HCT116 (cell line): ENCODE data around the gene EZH2. TPM values are rescaled to one million over a fixed set of nuclear protein-coding genes. Genes with fewer than 3 reads are reported as not detected.

Experiments used
- ATAC-seq: fragments of 200-7000 bp; cut with Tn5 transposase; 2 replicates; pipeline ENCODE4 v1.9.1; 2020; ENCODE audit warnings: mild to moderate bottlenecking, moderate library complexity
- BruUV-seq: library from RNA; stranded (reverse); fragments of 400-500 nt; replicated peaks from 2 replicates; lab custom pipeline; 2021; lab: Mats Ljungman, UMichigan
- CTCF ChIA-PET: fragments of 300-600 bp; sonication (Branson Sonifier 250); formaldehyde crosslinking; loops from one replicate; lab custom pipeline; 2021; ENCODE audit warnings: antibody characterized with exemption; lab: Charles Lee
- POLR2A ChIA-PET: fragments of 300-600, 350-600 bp; sonication (Branson Sonifier 250); formaldehyde crosslinking; loops from one replicate; lab custom pipeline; 2021; ENCODE audit warnings: antibody characterized with exemption; lab: Charles Lee
- RAD21 ChIA-PET, 2 experiments: fragments of 300-600 bp; sonication (Branson Sonifier 250); formaldehyde crosslinking; loops; one replicate each; lab custom pipeline; 2023; ENCODE audit warnings: low total read pairs in 2 of 2; ENCODE audit not compliant: uncharacterized antibody in 2 of 2, unreplicated experiment in 2 of 2, low non-redundant PET in 1 of 2; lab: Charles Lee
- DNase-seq: peaks from one replicate; pipeline ENCODE4 v3.0.0-alpha.2; 2010; ENCODE audit warnings: low read depth, low spot score
- H2AFZ ChIP-seq: fragments of 200-600 bp; shearing (Covaris generic), sonication (generic); 2 replicates; pipeline ENCODE4 v1.6.1; 2017; ENCODE audit warnings: low read depth, mixed run types, mixed read lengths, antibody characterized with exemption, low read length; ENCODE audit not compliant: poor library complexity, severe bottlenecking
- H3K27ac ChIP-seq: 2 replicates; pipeline ENCODE4 v1.5.1; 2012; ENCODE audit warnings: low read depth, low read length
- H3K27me3 ChIP-seq: fragments of 200-600 bp; sonication (generic); 2 replicates; pipeline ENCODE4 v1.6.1; 2016; ENCODE audit warnings: mixed run types, low read length, mixed read lengths; ENCODE audit not compliant: insufficient read depth
- H3K36me3 ChIP-seq, 2 experiments: fragments of 200-500 bp in 1 of 2; fragments of 200-600 bp in 1 of 2; sonication (Bioruptor generic) in 1 of 2; sonication (generic) in 1 of 2; 2 replicates each; pipeline versions ENCODE4 v1.5.1 to v1.6.1; 2014 to 2016; ENCODE audit warnings: low read length in 2 of 2, inconsistent platforms in 1 of 2, mixed read lengths in 1 of 2, mixed run types in 1 of 2; ENCODE audit not compliant: insufficient read depth in 2 of 2, control insufficient read depth in 1 of 2
- H3K4me1 ChIP-seq, 2 experiments: fragments of 200-600 bp in 1 of 2; sonication (generic) in 1 of 2; 2 replicates each; pipeline versions ENCODE4 v1.5.1 to v1.6.1; 2012 to 2017; ENCODE audit warnings: low read length in 2 of 2, inconsistent platforms in 1 of 2, mild to moderate bottlenecking in 1 of 2, mixed read lengths in 1 of 2, mixed run types in 1 of 2, moderate library complexity in 1 of 2; ENCODE audit not compliant: insufficient read depth in 2 of 2, control insufficient read depth in 1 of 2
- H3K4me2 ChIP-seq: fragments of 200-600 bp; sonication (generic); 2 replicates; pipeline ENCODE4 v1.6.1; 2017; ENCODE audit warnings: mixed run types, low read length, mixed read lengths
- H3K4me3 ChIP-seq, 2 experiments: fragments of 200-600 bp in 1 of 2; sonication (generic) in 1 of 2; replicated peaks in 1 of 2; 2 replicates each; pipeline ENCODE4 v1.5.1; 2011 to 2016; ENCODE audit warnings: low read length in 2 of 2, control low read depth in 1 of 2, low read depth in 1 of 2, mild to moderate bottlenecking in 1 of 2, mixed read lengths in 1 of 2, mixed run types in 1 of 2
- H3K79me2 ChIP-seq: fragments of 200-600 bp; sonication (generic); 2 replicates; pipeline ENCODE4 v1.6.1; 2017; ENCODE audit warnings: mild to moderate bottlenecking, mixed run types, low read length, moderate library complexity, mixed read lengths; ENCODE audit not compliant: insufficient read depth
- H3K9ac ChIP-seq: fragments of 200-600 bp; sonication (generic); 2 replicates; pipeline ENCODE4 v1.6.1; 2016; ENCODE audit warnings: low read length, mixed read lengths
- H3K9me2 ChIP-seq: fragments of 200-600 bp; sonication (generic), shearing (Covaris generic); 2 replicates; pipeline ENCODE4 v1.6.1; 2017; ENCODE audit warnings: mixed run types, mild to moderate bottlenecking, moderate library complexity; ENCODE audit not compliant: insufficient read depth
- H3K9me3 ChIP-seq, 2 experiments: fragments of 200-500 bp in 1 of 2; fragments of 200-600 bp in 1 of 2; sonication (Bioruptor generic) in 1 of 2; sonication (generic) in 1 of 2; 2 replicates each; pipeline ENCODE4 v1.6.1; 2014 to 2017; ENCODE audit warnings: low read length in 2 of 2, mixed read lengths in 2 of 2, inconsistent platforms in 1 of 2, low read depth in 1 of 2, mild to moderate bottlenecking in 1 of 2, mixed run types in 1 of 2, moderate library complexity in 1 of 2; ENCODE audit not compliant: control insufficient read depth in 1 of 2, insufficient read depth in 1 of 2
- H4K20me1 ChIP-seq: fragments of 200-600 bp; sonication (generic), shearing (Covaris generic); 2 replicates; pipeline ENCODE4 v1.6.1; 2017; ENCODE audit warnings: mixed run types, mild to moderate bottlenecking, moderate library complexity; ENCODE audit not compliant: insufficient read depth
- EZH2 ChIP-seq: fragments of 200-600 bp; sonication (generic); IDR thresholded peaks from 2 replicates; pipeline ENCODE4 v1.6.1; 2017; ENCODE audit warnings: antibody characterized with exemption, mixed run types
- EZH2phosphoT487 ChIP-seq: fragments of 200-600 bp; IDR thresholded peaks from 2 replicates; pipeline ENCODE4 v1.6.1; 2018; ENCODE audit warnings: antibody characterized with exemption, borderline replicate concordance
- FOSL1 ChIP-seq: IDR thresholded peaks from 2 replicates; pipeline ENCODE4 v1.6.1; 2012; ENCODE audit warnings: low read depth
- JUND ChIP-seq: IDR thresholded peaks from 2 replicates; pipeline ENCODE4 v1.6.1; 2012
- POLR2A ChIP-seq: IDR thresholded peaks from 2 replicates; pipeline ENCODE4 v1.7.0; 2011; ENCODE audit warnings: borderline replicate concordance; ENCODE audit not compliant: insufficient read depth, insufficient read length; ENCODE audit errors: extremely low read depth
- POLR2AphosphoS5 ChIP-seq: IDR thresholded peaks from 2 replicates; pipeline ENCODE4 v1.6.1; 2011; ENCODE audit warnings: mild to moderate bottlenecking, low read depth, low read length, moderate library complexity
- SIN3A ChIP-seq: IDR thresholded peaks from 2 replicates; pipeline ENCODE4 v1.6.1; 2012; ENCODE audit warnings: low read depth
- SP1 ChIP-seq: IDR thresholded peaks from 2 replicates; pipeline ENCODE4 v1.6.1; 2012; ENCODE audit warnings: low read depth
- TCF7L2 ChIP-seq: IDR thresholded peaks from 2 replicates; pipeline ENCODE4 v1.7.0; 2011; ENCODE audit warnings: borderline replicate concordance, inconsistent platforms; ENCODE audit not compliant: insufficient read depth, insufficient read length; ENCODE audit errors: extremely low read depth
- ZNF274 ChIP-seq: fragments of 200-500 bp; sonication (Bioruptor generic); IDR thresholded peaks from 2 replicates; pipeline ENCODE4 v1.6.1; 2014; ENCODE audit warnings: mild to moderate bottlenecking, low read depth, low read length, inconsistent platforms
- intact Hi-C: fragments of 100-400 bp; cut with micrococcal nuclease; formaldehyde crosslinking; loops from 2 replicates; pipeline ENCODE4 v1.10.0; 2022
- total RNA-seq: library from RNA; stranded (reverse); gene quantifications from one replicate; pipeline ENCODE4 v1.2.1, GENCODE V29; 2021; ENCODE audit not compliant: unreplicated experiment
- TF ChIP-seq, protein P1 (sequence below): IDR thresholded peaks from 2 replicates; pipeline ENCODE4 v1.6.1; 2012
- TF ChIP-seq, protein P2 (sequence below): IDR thresholded peaks from 2 replicates; pipeline ENCODE4 v1.6.1; 2012
- TF ChIP-seq, protein P3 (sequence below): IDR thresholded peaks from 2 replicates; pipeline ENCODE4 v1.6.1; 2011; ENCODE audit warnings: mild to moderate bottlenecking, low read length, moderate library complexity; ENCODE audit not compliant: insufficient replicate concordance; ENCODE audit errors: extremely low read depth
- TF ChIP-seq, protein P4 (sequence below), 3 experiments: fragments of 200-600 bp in 1 of 3; sonication (generic) in 1 of 3; IDR thresholded peaks in 2 of 3; conservative IDR thresholded peaks in 1 of 3; 2 replicates each; pipeline ENCODE4 v1.5.1; 2012 to 2017; ENCODE audit warnings: low read depth in 2 of 3, low read length in 2 of 3, antibody characterized with exemption in 1 of 3, borderline replicate concordance in 1 of 3, control low read depth in 1 of 3, mild to moderate bottlenecking in 1 of 3, mixed read lengths in 1 of 3, mixed run types in 1 of 3, moderate library complexity in 1 of 3; ENCODE audit not compliant: insufficient read depth in 1 of 3

Gene EZH2
- total RNA-seq, 1 experiment from 2014 or later, result 55.2 TPM

DNA sequence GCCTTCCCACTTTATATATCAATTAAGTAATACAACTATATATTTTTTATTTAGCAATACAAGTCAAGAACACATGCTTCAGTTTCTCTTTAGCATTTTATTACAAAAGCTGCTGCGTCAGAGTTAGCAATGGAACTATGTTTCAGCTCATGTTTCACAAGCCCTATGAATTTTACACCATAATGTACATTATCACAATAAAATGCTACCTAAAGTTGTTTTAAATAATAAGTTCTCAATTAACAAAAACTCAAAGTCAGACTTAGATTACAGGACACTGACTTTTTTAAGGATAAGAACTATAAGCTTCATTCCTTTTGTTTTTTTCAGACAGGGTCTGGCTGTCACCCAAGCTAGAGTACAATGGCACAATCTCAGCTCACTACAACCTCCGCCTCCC, 52.3 kb downstream of the EZH2 start:
- Histone ChIP-seq H2AFZ (no peak overlapping the region), H3K4me3 (no peak overlapping the region), H3K9me3 (no peaks in the 10 kb centered on the region), H4K20me1 (peaks cover 10% of the 10 kb centered on the region; the same call in 1 of the 2 replicates), H3K79me2 (peaks cover 92% of the 10 kb centered on the region), H3K4me1 (no peaks in the 10 kb centered on the region), H3K9ac (no peak overlapping the region), H3K27ac (no peak overlapping the region), H3K4me2 (no peak overlapping the region), H3K27me3 (no peaks in the 10 kb centered on the region), H3K9me2 (no peaks in the 10 kb centered on the region), H3K36me3 (peaks cover 16 to 21% of the 10 kb centered on the region in 2 experiments; a peak in 3 of 4 replicates)
- DNase-seq (no peak), ATAC-seq (no peak)
- RAD21 ChIA-PET, result no interaction called here
- BruUV-seq, result no TSS peak
- intact Hi-C loops, result no loop called here
- CTCF ChIA-PET, result no interaction called here
- POLR2A ChIA-PET, result no interaction called here
- TF ChIP-seq EZH2phosphoT487 (no peak), ZNF274 (no peak), SIN3A (no peak), POLR2AphosphoS5 (no peak), TCF7L2 (no peak), SP1 (no peak), FOSL1 (no peak), POLR2A (no peak), EZH2 (no peak), JUND (no peak)
- TF ChIP-seq, protein P1, sequence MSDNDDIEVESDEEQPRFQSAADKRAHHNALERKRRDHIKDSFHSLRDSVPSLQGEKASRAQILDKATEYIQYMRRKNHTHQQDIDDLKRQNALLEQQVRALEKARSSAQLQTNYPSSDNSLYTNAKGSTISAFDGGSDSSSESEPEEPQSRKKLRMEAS, result no peak
- TF ChIP-seq, protein P2, sequence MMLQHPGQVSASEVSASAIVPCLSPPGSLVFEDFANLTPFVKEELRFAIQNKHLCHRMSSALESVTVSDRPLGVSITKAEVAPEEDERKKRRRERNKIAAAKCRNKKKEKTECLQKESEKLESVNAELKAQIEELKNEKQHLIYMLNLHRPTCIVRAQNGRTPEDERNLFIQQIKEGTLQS, result no peak
- TF ChIP-seq, protein P3, sequence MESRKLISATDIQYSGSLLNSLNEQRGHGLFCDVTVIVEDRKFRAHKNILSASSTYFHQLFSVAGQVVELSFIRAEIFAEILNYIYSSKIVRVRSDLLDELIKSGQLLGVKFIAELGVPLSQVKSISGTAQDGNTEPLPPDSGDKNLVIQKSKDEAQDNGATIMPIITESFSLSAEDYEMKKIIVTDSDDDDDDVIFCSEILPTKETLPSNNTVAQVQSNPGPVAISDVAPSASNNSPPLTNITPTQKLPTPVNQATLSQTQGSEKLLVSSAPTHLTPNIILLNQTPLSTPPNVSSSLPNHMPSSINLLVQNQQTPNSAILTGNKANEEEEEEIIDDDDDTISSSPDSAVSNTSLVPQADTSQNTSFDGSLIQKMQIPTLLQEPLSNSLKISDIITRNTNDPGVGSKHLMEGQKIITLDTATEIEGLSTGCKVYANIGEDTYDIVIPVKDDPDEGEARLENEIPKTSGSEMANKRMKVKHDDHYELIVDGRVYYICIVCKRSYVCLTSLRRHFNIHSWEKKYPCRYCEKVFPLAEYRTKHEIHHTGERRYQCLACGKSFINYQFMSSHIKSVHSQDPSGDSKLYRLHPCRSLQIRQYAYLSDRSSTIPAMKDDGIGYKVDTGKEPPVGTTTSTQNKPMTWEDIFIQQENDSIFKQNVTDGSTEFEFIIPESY, result no peak
- TF ChIP-seq, protein P4, sequence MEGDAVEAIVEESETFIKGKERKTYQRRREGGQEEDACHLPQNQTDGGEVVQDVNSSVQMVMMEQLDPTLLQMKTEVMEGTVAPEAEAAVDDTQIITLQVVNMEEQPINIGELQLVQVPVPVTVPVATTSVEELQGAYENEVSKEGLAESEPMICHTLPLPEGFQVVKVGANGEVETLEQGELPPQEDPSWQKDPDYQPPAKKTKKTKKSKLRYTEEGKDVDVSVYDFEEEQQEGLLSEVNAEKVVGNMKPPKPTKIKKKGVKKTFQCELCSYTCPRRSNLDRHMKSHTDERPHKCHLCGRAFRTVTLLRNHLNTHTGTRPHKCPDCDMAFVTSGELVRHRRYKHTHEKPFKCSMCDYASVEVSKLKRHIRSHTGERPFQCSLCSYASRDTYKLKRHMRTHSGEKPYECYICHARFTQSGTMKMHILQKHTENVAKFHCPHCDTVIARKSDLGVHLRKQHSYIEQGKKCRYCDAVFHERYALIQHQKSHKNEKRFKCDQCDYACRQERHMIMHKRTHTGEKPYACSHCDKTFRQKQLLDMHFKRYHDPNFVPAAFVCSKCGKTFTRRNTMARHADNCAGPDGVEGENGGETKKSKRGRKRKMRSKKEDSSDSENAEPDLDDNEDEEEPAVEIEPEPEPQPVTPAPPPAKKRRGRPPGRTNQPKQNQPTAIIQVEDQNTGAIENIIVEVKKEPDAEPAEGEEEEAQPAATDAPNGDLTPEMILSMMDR (IDR thresholded peaks at IDR 0.05 in 2 of 3, conservative IDR thresholded peaks at IDR 0.05 in 1 of 3; ENCODE audit: borderline replicate concordance in 1 of 3, insufficient read depth in 1 of 3, low read depth in 2 of 3, low read length in 2 of 3), result no peak
